GM18519 (cell line): ENCODE results near the gene ITIH1.
A peak's percentile ranks its signal among the peaks of the same experiment; 100 is the strongest.
"Not testable (repeated sequence)": the region's sequence is repeated elsewhere in the genome, so short reads cannot be mapped to it uniquely, and the experiment has no call there.

ENCODE experiments used
- ATAC-seq: cut with Tn5 transposase; IDR thresholded peaks from one replicate; pipeline ENCODE4 v1.9.1; 2021; ENCODE audit warnings: mild to moderate bottlenecking, moderate library complexity; ENCODE audit not compliant: unreplicated experiment, low FRiP score

The ITIH1 gene, protein sequence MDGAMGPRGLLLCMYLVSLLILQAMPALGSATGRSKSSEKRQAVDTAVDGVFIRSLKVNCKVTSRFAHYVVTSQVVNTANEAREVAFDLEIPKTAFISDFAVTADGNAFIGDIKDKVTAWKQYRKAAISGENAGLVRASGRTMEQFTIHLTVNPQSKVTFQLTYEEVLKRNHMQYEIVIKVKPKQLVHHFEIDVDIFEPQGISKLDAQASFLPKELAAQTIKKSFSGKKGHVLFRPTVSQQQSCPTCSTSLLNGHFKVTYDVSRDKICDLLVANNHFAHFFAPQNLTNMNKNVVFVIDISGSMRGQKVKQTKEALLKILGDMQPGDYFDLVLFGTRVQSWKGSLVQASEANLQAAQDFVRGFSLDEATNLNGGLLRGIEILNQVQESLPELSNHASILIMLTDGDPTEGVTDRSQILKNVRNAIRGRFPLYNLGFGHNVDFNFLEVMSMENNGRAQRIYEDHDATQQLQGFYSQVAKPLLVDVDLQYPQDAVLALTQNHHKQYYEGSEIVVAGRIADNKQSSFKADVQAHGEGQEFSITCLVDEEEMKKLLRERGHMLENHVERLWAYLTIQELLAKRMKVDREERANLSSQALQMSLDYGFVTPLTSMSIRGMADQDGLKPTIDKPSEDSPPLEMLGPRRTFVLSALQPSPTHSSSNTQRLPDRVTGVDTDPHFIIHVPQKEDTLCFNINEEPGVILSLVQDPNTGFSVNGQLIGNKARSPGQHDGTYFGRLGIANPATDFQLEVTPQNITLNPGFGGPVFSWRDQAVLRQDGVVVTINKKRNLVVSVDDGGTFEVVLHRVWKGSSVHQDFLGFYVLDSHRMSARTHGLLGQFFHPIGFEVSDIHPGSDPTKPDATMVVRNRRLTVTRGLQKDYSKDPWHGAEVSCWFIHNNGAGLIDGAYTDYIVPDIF

DNA sequence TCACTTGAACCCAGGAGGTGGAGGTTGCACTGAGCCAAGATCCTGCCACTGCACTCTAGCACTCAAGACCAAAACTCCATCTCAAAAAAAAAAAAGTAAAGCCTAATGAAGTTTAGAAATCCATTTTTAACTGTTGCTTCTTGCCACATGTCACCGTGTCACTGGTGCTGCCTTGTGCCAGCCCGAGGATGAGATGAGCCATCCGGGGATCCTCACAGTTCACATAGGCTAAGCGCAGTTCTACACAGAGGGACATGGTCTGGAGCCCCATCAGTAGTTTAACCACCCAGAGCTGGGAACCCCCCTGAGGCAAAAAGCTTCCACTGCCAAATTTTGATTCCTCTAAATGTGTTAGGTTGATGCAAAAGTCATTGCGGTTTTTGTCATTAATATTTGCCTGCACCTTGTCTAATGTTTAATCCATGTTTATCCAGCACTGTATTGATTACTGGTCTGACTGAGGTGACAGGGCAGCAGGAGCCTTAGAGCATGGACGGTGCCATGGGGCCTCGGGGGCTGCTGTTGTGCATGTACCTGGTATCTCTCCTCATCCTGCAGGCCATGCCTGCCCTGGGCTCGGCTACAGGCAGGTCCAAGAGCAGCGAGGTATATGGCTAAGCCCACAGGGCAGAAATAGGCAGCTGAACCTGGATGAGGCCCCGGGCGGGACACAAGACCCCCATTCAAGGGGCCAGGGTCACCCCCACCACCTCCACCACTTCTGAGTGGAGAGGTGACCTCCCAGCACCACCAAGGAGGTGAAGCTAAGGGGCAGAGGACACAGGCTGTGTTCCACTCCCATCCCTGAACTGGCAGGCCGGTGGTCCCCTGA lies at the start of gene ITIH1:
Gene ITIH1 (plus strand): TSS at position 473 of the 832 bp plus-strand sequence. CDS start 17 bp downstream, at position 490.
- ATAC-seq, result no peak

DNA sequence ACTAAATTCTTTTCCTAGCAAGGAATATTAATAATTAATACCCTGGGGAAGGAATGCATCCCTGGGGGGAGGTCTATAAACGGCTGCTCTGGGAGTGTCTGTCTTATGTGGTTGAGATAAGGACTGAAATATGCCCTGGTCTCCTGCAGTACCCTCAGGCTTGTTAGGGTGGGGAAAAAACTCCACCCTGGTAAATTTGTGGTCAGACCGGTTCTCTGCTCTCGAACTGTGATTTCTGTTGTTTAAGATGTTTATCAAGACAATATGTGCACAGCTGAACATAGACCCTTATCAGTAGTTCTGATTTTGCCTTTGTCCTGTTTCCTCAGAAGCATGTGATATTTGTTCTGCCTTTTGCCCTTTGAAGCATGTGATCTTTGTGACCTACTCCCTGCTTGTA lies 48.6 kb upstream of the ITIH1 start:
- not testable (repeated sequence) for ATAC-seq

DNA sequence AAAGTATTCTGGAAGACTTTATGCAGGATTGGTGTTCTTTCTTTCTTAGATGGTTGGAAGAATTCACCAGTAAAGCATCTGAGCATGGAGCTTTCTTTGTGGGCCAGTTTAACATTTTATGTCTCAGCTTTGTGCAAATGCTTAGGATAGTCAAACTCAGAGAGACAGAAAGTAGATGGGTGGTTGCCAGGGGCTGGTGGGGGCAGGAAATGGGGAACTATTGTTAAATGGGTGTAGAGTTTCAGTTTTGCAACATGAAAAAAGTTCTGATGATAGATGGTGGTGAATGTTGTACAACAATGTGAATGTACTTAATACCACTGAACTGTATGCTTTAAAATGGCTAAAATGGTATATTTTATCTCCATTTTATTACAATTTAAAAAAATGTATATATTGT lies 46.7 kb upstream of the ITIH1 start:
- no peak for ATAC-seq

DNA sequence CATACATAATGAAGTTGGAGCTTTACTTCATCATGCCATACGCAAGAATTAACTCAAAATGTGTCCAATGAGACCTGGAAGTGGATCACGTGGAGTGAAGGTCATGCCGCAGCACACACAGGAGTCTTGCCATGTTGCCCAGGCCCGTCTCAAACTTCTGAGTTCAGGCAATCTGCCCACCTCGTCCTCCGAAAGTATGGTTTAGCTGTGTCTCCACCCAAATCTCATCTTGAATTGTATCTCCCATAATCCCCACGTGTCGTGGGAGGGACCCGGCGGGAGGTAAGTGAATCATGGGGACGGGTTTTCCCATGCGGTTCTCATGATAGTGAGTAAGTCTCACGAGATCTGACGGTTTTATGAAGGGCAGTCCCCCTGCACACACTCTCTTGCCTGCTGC lies 45.8 kb upstream of the ITIH1 start:
- ATAC-seq, result no peak

DNA sequence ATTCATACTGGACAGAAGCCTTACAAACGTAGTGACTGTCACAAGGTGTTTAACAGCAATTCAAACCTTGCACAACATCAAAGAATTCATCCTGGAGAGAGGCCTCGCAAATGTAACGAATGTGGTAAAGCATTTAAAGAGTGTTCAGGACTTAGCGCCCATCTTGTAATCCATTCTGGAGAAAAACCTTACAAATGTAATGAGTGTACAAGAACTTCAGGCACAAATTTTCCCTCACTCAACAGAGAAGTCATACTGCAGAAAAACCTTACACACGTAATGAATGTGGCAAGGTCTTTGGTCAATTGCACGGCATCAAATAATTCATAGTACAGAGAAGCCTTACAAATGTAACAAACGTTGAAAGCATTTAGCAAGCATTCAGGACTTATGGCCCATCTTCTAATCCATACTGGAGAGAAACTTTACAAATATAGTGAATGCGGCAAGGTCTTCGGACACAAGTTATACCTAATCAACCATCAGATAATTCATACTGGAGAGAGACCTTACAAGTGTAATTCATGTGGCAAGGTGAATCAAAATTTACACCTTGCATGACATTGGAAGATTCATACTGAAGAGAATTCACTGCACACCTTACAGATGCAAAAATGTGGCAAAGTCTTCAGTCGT lies 44.0 kb upstream of the ITIH1 start:
- ATAC-seq, result no peak

DNA sequence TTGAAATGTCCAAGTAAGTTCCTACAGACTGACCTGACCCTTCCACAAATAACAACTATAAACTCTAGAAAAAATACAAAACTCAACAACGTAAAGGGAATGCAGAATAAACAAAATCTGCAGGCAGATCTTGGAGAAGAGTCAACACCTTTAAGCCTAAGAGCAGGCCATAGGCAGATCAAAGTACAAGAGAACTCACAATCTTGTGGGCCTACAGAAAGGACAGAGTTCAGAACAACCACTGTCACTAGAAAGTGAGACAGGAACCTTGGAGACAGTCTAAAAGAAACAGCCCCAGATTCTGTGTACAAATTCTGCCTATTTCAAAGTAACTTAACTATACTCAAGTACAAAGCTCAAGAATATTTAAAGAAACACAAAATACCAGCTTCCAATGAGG lies 37.7 kb upstream of the ITIH1 start:
- no peak for ATAC-seq

DNA sequence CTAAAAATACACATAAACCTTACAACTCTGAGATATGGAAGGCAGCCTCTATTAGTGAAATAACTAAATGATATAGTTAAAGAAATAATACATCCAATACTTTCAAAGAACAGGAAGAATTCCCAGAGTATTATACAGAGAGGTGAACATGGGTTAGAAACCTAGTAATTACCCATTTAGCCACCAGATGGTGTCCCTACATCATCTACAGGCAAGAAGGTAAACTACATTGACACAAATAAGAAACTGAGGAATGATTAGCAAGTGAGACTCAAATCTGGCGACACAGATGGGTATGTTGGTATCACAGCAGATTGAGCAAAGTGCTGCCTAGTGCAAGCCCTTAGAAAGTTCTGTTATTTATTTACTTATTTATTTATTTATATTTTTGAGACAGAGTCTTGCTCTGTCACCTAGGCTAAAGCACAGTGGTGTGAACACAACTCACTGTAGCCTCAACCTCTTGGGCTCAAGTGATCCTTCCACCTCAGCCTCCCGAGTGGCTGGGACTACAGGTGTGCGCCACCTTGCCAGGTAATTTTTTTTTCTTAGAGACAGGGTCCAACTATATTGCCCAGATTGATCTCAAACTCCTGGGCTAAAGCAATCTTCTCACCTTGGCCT lies 34.9 kb upstream of the ITIH1 start:
- no peak for ATAC-seq

DNA sequence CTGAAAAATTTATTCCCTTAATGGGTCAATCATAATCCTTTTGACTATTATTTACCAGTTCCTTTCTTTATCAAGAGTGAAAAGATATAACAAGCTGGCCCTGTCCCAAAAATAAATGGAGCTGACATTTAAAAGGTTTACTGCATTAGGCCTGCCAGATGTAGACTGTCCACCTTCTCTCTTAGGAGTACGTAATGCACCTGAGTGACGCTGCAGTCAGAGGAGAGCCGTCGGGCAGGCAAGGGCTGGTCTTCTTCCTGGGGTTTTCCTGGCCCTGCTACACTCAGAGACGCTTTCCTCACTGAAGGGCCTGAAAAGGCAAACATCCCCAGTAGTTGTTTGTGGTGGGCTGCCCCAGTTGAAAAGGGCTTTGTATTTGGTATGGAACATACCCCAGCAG lies 34.2 kb upstream of the ITIH1 start:
- ATAC-seq, result no peak

DNA sequence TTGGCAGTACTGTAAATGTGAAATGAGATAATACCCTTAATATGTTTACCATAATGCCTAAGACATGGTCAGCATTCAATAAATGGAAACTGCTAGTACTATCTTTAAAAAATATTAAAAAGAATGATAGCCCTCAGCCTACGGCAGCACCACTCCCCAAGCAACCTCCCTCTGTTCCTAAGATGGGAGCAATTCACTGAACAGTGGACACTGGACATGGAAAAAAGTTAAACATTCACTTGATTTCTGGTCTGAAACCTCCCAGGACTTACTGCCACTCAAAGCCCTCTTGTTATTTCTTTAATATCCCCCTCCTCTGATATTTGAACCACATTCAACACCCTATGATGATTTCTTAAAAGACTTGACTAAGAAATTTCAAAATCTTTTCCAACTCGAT lies 33.7 kb upstream of the ITIH1 start:
- ATAC-seq, result no peak

DNA sequence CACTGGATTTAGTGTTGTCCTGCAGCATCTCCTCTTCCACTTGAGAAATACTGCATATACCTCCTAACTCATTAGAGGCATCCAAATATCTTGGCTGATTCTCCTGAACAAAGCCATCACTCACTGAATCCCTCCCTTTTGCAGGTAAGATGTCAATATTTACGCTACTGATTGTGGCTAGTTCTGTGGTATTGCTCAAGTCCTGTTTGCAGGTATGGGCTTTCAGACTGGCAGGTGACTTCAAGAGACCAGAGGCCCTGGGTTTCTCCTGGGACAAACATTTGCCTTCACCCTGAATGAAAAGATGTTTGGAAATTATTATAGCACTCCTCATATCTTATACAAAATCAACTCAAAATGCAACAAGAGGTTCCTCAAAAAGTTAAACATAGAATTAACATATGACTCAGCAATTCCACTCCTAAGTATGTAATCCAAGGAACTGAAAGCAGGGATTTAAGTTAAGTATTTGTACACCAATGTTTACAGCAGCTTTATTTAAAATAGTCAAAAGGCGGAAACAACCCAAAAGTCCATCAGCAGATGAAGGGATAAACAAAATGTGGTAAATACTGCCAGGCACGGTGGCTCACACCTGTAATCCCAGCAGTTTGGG lies 25.2 kb upstream of the ITIH1 start:
- no peak for ATAC-seq

DNA sequence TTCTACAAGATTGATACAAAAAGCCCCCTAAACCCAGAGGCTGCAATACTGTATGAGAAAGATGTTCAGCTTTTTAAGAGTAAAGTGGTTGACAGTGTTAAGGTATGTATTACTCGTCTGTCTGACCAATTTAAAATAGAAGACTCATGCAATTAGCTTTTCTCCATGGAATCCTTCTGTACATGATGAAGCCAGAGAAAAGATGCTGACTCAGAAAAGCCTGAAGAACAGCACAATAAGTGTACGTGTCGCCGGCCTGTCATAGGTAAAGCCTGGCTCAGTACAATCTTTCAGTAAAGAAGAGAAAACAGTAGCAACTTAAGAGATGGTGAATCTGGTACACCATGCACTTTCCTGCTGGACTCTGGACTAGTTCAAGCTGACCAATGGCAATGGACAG lies 23.0 kb upstream of the ITIH1 start:
- ATAC-seq, result no peak

DNA sequence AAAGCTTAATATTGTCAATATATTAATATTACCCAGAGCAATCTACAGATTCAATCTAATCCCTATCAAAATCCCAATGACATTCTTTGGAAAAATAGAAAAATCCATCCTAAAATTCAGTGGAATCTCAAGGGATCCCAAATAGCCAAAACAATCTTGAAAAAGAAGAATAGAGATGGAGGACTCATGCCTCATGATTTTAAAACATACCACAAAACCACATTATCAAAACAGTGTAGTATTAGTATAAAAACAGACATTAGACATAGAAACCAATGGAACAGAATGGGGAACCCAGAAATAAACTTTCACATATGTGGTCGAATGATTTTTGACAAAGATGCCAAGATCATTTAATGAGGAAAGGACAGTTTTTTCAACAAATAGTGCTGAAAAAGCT lies 21.3 kb upstream of the ITIH1 start:
- ATAC-seq, result no peak

DNA sequence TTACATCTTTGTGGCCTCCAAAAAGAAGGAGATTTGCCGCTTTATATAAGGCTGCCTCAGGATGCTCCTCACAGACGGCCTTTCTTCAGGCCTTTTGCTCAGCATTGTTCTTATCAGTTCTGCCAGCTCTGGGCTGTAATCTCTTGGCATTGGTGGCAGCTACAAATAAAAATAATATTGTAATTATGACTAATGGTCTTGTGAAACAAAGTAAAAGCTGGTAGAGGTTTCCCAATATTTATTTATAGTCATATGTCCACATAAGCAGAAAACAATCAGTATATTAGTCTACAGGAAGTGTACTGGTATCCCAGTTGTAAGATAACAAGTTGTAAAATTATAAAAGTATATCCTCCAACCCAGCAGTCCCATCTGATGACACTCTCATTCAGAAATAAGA lies 13.9 kb upstream of the ITIH1 start:
- ATAC-seq, result no peak

DNA sequence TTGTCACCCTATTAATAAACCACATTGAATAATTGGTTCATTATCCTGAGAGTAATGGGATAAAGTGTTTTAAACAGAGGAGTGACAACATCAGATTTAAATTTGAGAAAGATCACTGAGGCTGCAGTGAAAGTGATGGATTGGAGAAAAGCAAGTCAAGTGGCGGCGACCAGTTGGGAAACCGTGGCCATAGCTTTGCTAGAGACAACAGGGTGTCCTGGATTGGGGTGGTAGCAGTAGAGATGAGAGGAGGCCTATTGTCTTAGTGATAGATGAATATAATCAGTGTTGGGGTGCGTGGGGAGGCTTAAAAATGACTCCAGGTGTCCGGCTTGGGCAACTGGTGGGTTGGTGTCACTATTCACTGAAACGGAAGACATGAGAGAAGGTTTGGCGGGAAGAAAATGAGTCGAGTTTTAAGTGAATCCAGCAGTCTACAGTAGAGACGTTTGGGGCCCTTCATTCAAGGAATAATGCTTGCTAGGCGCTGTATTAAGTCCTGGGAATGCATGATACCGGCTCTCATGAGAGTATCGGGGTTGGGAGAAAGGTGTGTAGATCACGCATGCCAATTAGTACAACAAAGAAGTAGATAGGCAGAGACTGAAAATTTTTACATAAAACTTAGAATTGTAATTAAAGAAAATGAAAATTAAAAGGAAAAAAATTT lies 7.5 kb upstream of the ITIH1 start:
- no peak for ATAC-seq

DNA sequence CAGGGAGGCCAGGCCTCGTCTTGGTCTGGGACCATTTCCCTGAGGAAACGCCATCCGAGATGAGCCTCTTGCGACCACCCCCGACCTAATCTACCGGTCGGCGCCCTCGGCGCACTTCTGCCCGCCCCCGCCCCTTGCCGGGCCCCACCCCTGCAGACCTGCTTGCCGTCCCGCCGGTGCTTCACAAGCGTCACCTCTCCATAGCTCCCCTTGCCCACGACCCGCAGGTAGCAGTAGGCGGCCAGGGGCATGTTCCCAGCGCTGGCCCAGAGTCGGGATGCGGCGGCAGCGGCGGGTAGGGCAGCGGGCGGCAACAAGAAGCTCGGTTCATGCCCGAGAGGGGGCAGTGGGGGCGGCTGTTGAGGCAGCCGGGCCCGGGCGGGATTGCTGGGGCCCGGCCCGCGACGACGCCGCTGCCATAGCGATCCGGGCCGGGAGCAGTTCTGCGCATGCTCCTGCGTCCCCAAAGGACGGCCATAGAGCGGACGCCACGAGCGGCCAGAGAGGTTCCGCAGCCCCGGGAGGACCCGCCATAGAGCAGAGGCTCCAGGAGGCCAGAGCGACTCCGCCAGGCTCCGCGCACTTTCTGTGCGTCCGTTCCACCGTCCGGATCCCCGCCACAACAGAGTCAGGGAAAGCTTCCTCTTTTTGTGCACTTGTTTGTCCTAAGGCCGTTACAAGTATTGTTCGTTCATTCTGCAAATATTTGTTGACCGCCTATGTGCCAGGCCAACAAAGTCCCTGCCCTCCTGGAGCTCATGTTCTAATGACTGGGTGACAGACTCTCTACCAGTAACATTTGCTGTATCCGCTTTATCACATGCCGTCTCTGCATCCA lies 6.7 kb upstream of the ITIH1 start, which contains the start of gene NEK4:
Gene NEK4 (minus strand): TSS at position 445 of the 838 bp plus-strand sequence. CDS start 194 bp downstream, at position 251.
- ATAC-seq, result peak; percentile 73

DNA sequence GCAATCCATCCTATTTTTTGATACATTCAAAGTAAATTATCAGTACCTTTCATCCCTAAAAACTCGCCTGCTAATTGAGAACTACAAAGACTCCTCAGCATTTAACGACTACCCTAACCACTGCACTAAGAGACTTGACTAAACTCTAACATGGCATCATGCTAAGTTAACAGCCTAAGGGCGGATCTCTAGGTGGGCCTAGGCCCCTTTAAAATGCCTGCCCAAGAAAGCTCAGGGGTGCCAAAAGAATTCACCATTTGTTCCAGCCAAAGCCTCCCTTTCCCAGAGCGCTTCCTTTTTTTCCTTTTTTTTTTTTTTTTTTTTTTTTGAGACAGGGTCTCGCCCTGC lies 6.1 kb upstream of the ITIH1 start:
- peak; percentile 4 for ATAC-seq

DNA sequence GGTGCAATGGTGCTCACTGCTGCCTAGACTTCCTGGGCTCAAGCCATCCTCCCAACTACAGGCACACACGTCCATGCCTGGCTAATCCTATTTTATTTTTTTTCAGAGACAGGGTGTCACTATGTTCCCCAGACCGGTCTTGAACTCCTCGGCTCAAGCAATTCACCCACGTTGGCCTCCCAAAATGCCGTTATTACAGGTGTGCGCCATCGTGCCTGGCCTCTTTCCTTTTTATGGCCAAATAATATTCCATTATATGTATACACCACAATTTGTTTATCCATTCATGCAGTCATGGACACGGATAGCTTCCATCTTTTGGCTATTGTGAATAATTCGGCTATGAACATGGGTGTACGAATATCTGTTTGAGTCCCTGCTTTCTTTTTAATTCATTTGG lies 5.7 kb upstream of the ITIH1 start:
- ATAC-seq, result no peak
